Type B pancreatic cell (in vitro differentiated cells): ENCODE data around the gene GTF2IRD1. TPM values are rescaled to one million over a fixed set of nuclear protein-coding genes. Genes with fewer than 3 reads are reported as not detected.

ENCODE experiments used
- DNase-seq: peaks from one replicate; pipeline ENCODE4 v3.0.0; 2021; ENCODE audit warnings: mixed read lengths; ENCODE audit not compliant: unreplicated experiment; ENCODE audit errors: extremely low spot score
- H3K27ac Mint-ChIP-seq: 2 replicates; pipeline ENCODE4 v1.8.0; 2021; ENCODE audit warnings: mild to moderate bottlenecking, mixed read lengths
- H3K27me3 Mint-ChIP-seq: 2 replicates; pipeline ENCODE4 v1.8.0; 2021; ENCODE audit warnings: mixed read lengths
- H3K36me3 Mint-ChIP-seq: 2 replicates; pipeline ENCODE4 v1.8.0; 2021; ENCODE audit warnings: mixed read lengths
- H3K4me1 Mint-ChIP-seq: one replicate; pipeline ENCODE4 v1.8.0; 2021; ENCODE audit warnings: mixed read lengths; ENCODE audit not compliant: unreplicated experiment
- H3K4me3 Mint-ChIP-seq: 2 replicates; pipeline ENCODE4 v1.8.0; 2021; ENCODE audit warnings: mild to moderate bottlenecking, mixed read lengths
- H3K9me3 Mint-ChIP-seq: 2 replicates; pipeline ENCODE4 v1.8.0; 2021; ENCODE audit warnings: mixed read lengths
- CTCF ChIP-seq: fragments of 200-600 bp; sonication (generic); conservative IDR thresholded peaks from 2 replicates; pipeline ENCODE4 v1.5.0; 2021; ENCODE audit warnings: antibody characterized with exemption, mild to moderate bottlenecking
- long read RNA-seq: library from polyadenylated mRNA; unstranded; transcript quantifications from one replicate; pipeline ENCODE4 v2.0.0, GENCODE V29; 2020
- total RNA-seq: library from RNA; stranded (reverse); gene quantifications from 2 replicates; pipeline ENCODE4 v1.2.1, GENCODE V29; 2021; ENCODE audit warnings: low replicate concordance

Gene GTF2IRD1
- 43.6 and 47.9 TPM in 2 replicates for total RNA-seq
- long read RNA-seq, partial matches to known transcripts: 5 of 11 reads
- long read RNA-seq, other reads (novel, unspliced or antisense): 5 of 11 reads

DNA sequence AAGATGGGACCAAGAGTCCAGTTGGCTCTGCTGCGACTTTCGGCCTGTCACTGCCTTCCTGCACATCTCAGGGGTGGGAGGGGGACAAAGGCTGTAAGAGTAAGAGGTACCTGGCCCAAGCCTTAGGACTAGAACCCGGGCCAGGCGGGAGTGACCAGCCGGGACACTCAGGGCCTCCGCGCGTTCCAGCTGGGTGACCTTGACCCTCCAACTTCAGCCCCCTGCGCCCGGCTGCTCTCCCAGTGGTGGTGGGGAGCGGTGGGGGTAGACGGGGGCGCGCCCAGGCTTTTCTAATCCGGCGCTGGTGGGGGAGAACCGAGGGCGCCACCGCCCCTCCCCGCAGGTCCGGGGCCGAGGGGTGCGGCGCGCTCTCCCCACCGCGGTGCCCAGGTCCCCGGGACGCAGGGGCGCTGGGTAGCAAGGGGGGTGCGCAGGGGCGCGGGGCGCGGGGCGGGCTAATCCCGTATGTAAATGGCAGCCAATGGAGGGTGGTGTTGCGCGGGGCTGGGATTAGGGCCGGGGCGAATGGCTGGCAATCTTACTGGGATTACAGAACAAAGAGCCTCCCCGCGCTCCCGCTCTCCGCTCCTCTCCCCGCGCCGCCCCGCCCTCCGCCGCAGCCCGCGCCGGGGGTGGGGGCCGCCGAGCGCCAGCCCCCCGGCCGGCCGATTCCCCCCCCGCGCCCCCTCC, at the start of gene GTF2IRD1:
GTF2IRD1 (plus strand) TSS at position 585 of the 690 bp plus-strand sequence. CDS start 54,175 bp downstream, outside the sequence.
- Mint-ChIP-seq H3K36me3 (peaks cover 3% of the 10 kb centered on the region), H3K27me3 (no peaks in the 10 kb centered on the region), H3K4me1 (peaks cover 27% of the 10 kb centered on the region), H3K9me3 (no peaks in the 10 kb centered on the region), H3K4me3 (peak within 1 kb of the TSS; percentile 85), H3K27ac (peak within 1 kb of the TSS; percentile 81)
- TF ChIP-seq CTCF: no peak
- peak; percentile 82 for DNase-seq

GRCh38 chr7:74404388-74404700, 49.4 kb upstream of the GTF2IRD1 start:
- Mint-ChIP-seq H3K27ac (no peak overlapping the region), H3K4me1 (no peaks in the 10 kb centered on the region), H3K27me3 (no peaks in the 10 kb centered on the region), H3K4me3 (no peak overlapping the region), H3K9me3 (no peaks in the 10 kb centered on the region), H3K36me3 (no peaks in the 10 kb centered on the region)
- TF ChIP-seq CTCF: no peak
- DNase-seq: no peak

- H3K27me3 Mint-ChIP-seq: no peaks in the 10 kb centered on the region
- H3K9me3 Mint-ChIP-seq: no peaks in the 10 kb centered on the region
- no peak for DNase-seq
- no peaks in the 10 kb centered on the region for H3K36me3 Mint-ChIP-seq
- no peak overlapping the region for H3K4me3 Mint-ChIP-seq
- TF ChIP-seq CTCF: no peak
- H3K27ac Mint-ChIP-seq: no peak overlapping the region
- H3K4me1 Mint-ChIP-seq: no peaks in the 10 kb centered on the region
Measured at GRCh38 chr7:74404741-74405140, 49.0 kb upstream of the GTF2IRD1 start.

DNA sequence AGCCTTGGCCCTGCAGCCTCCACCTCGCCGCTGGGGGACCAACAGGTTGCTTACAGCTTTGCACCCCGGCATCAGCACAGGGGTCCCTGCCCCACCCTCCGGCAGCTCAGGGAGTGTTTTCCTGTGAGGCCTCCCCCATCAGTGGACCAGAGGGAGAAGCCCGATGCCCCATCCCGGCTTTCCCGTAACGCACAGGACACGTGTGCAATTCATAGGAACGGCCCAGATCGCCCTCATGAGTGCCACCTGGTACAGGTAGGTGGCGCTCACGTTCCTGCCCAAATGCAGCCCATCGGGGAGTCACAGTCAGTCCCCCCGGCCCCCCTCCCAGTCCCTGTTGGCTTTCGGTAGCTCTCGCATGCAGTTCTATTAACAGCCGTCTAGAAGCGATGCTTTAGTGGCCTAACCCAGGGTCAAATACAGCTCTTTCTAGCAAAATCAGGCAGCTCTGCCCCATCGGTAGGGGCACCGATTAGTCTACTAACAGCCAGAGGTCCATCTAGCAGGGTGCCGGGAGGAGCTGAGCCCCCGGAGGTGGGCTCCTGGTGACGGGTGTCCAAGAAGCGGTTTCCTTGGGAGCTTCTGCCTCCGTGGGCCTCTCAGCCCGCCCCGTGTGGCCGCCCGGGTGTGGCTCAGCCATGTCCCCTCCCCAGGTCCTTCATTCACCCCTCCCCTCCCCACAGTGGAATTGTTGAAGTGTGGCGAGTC, 48.4 kb upstream of the GTF2IRD1 start:
- no peaks in the 10 kb centered on the region for H3K27me3 Mint-ChIP-seq
- no peak overlapping the region for H3K4me3 Mint-ChIP-seq
- no peaks in the 10 kb centered on the region for H3K36me3 Mint-ChIP-seq
- no peaks in the 10 kb centered on the region for H3K9me3 Mint-ChIP-seq
- no peak overlapping the region for H3K27ac Mint-ChIP-seq
- DNase-seq: no peak
- H3K4me1 Mint-ChIP-seq: no peaks in the 10 kb centered on the region
- peak; percentile 61 for TF ChIP-seq CTCF

DNA sequence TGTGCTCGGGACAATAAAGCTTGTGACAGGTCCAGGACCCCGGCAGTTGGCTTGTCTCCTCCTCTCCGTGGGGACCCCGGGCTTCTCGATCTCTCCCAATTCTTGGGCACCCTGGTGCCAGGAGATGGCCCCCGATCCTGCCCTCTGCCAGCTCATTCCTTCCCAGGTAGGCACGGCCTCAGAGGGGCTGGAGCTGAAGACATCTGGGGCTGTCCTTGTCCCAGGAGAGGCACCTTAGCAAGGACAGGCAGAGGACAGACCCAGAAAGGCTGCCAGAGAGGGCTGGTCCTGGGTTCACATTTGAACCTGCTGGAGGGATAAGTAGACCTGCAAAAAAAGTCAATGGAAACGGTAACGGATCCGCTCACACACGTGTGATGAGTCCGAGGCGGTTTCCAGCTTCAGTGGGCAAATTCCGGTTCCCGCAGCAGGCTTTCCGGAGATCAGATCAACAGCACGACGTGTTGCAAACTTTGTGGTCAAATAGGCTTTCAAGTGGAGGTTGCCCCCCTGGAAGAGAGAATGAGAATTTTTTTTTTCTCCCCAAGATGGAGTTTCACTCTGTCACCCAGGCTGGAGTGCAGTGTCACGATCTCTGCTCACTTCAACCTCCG, 47.7 kb upstream of the GTF2IRD1 start:
- Mint-ChIP-seq H3K27ac (no peak overlapping the region), H3K9me3 (no peaks in the 10 kb centered on the region), H3K36me3 (no peaks in the 10 kb centered on the region), H3K27me3 (no peaks in the 10 kb centered on the region), H3K4me1 (no peaks in the 10 kb centered on the region), H3K4me3 (no peak overlapping the region)
- DNase-seq: no peak
- no peak for TF ChIP-seq CTCF
